GM23338 (cell line): ENCODE results near the gene ITIH4. TPM values are rescaled to one million over a fixed set of nuclear protein-coding genes. Genes with fewer than 3 reads are reported as not detected.

ENCODE experiments used
- ATAC-seq: fragments of 200-7000 bp; cut with Tn5 transposase; 3 replicates; pipeline ENCODE4 v1.9.1; 2020
- DNase-seq: peaks from one replicate; pipeline ENCODE4 v3.0.0-alpha.2; 2015; ENCODE audit warnings: low spot score
- H2AFZ ChIP-seq: fragments of 200-600 bp; sonication (generic); 2 replicates; pipeline ENCODE4 v1.8.0; 2016; ENCODE audit warnings: antibody characterized with exemption, mild to moderate bottlenecking, moderate library complexity
- H3F3A ChIP-seq: fragments of 200-600 bp; sonication (generic); replicated peaks from 2 replicates; pipeline ENCODE4 v1.8.0; 2017; ENCODE audit warnings: antibody characterized with exemption, mixed run types, low read depth
- H3K27ac ChIP-seq: fragments of 200-600 bp; sonication (generic); 2 replicates; pipeline ENCODE4 v1.6.1; 2016; ENCODE audit warnings: low read depth
- H3K27me3 ChIP-seq: fragments of 200-600 bp; sonication (generic); 2 replicates; pipeline ENCODE4 v1.8.0; 2016; ENCODE audit warnings: mild to moderate bottlenecking, mixed run types, moderate library complexity; ENCODE audit not compliant: insufficient read depth
- H3K36me3 ChIP-seq: fragments of 200-600 bp; sonication (generic); 2 replicates; pipeline ENCODE4 v1.8.0; 2016; ENCODE audit warnings: mild to moderate bottlenecking; ENCODE audit not compliant: insufficient read depth
- H3K4me1 ChIP-seq: fragments of 200-600 bp; sonication (generic); 2 replicates; pipeline ENCODE4 v1.8.0; 2016; ENCODE audit warnings: mild to moderate bottlenecking, moderate library complexity; ENCODE audit not compliant: insufficient read depth
- H3K4me2 ChIP-seq: fragments of 200-600 bp; sonication (generic); 2 replicates; pipeline ENCODE4 v1.7.1; 2017; ENCODE audit warnings: mixed run types
- H3K4me3 ChIP-seq: fragments of 200-600 bp; sonication (generic); 2 replicates; pipeline ENCODE4 v1.6.1; 2016; ENCODE audit warnings: mixed run types
- H3K79me2 ChIP-seq: fragments of 200-600 bp; sonication (generic); replicated peaks from 2 replicates; pipeline ENCODE4 v1.8.0; 2017; ENCODE audit warnings: mild to moderate bottlenecking; ENCODE audit not compliant: insufficient read depth
- H3K9me2 ChIP-seq: fragments of 200-600 bp; sonication (generic); 2 replicates; pipeline ENCODE4 v1.8.0; 2017; ENCODE audit not compliant: insufficient read depth
- H4K20me1 ChIP-seq: fragments of 200-600 bp; sonication (generic); replicated peaks from 2 replicates; pipeline ENCODE4 v1.8.0; 2017; ENCODE audit warnings: mild to moderate bottlenecking; ENCODE audit not compliant: insufficient read depth
- H3K27ac Mint-ChIP-seq: 2 replicates; pipeline ENCODE4 v1.8.0; 2020; ENCODE audit warnings: inconsistent platforms, mild to moderate bottlenecking, moderate library complexity, mixed read lengths
- H3K27me3 Mint-ChIP-seq: 3 replicates; pipeline ENCODE4 v1.8.0; 2022; ENCODE audit warnings: low read depth, mild to moderate bottlenecking, moderate library complexity, mixed read lengths, inconsistent platforms; ENCODE audit not compliant: insufficient read depth, poor library complexity
- H3K36me3 Mint-ChIP-seq: 3 replicates; pipeline ENCODE4 v1.8.0; 2021; ENCODE audit warnings: low read depth, mild to moderate bottlenecking, inconsistent platforms, moderate library complexity, mixed read lengths
- H3K4me1 Mint-ChIP-seq: 3 replicates; pipeline ENCODE4 v1.8.0; 2020; ENCODE audit warnings: mild to moderate bottlenecking, inconsistent platforms, mixed read lengths
- H3K4me3 Mint-ChIP-seq: 3 replicates; pipeline ENCODE4 v1.8.0; 2021; ENCODE audit warnings: moderate library complexity, mild to moderate bottlenecking, inconsistent platforms, mixed read lengths
- H3K9me3 Mint-ChIP-seq: 3 replicates; pipeline ENCODE4 v1.8.0; 2020; ENCODE audit warnings: moderate library complexity, mild to moderate bottlenecking, inconsistent platforms, mixed read lengths
- CREB1 ChIP-seq: fragments of 250-450 bp; sonication (Bioruptor Pico); IDR thresholded peaks from 2 replicates; pipeline ENCODE4 v1.5.0; 2020; ENCODE audit warnings: low read depth, mild to moderate bottlenecking, moderate library complexity
- EZH2 ChIP-seq: fragments of 200-600 bp; sonication (generic); IDR thresholded peaks from one replicate; pipeline ENCODE4 v1.8.0; 2017; ENCODE audit warnings: antibody characterized with exemption, mild to moderate bottlenecking, low read depth; ENCODE audit not compliant: unreplicated experiment
- EZH2phosphoT487 ChIP-seq: fragments of 200-600 bp; sonication (generic); IDR thresholded peaks from one replicate; pipeline ENCODE4 v1.8.1; 2018; ENCODE audit warnings: antibody characterized with exemption; ENCODE audit not compliant: unreplicated experiment
- JUNB ChIP-seq: IDR thresholded peaks from one replicate; pipeline ENCODE4 v1.6.1; 2016; ENCODE audit warnings: antibody characterized with exemption; ENCODE audit not compliant: unreplicated experiment
- NANOG ChIP-seq: IDR thresholded peaks from 2 replicates; pipeline ENCODE4 v1.6.1; 2016; ENCODE audit warnings: antibody characterized with exemption, borderline replicate concordance
- POLR2AphosphoS5 ChIP-seq: IDR thresholded peaks from 2 replicates; pipeline ENCODE4 v1.6.1; 2016; ENCODE audit warnings: antibody characterized with exemption, low read depth
- STAT1 ChIP-seq: IDR thresholded peaks from one replicate; pipeline ENCODE4 v1.6.1; 2016; ENCODE audit warnings: antibody characterized with exemption; ENCODE audit not compliant: unreplicated experiment
- ZNF114 ChIP-seq: fragments of 250-450 bp; sonication (Bioruptor Pico); IDR thresholded peaks from 2 replicates; pipeline ENCODE4 v1.5.0; 2020; ENCODE audit warnings: mild to moderate bottlenecking, moderate library complexity
- ZNF331 ChIP-seq: fragments of 250-450 bp; sonication (Bioruptor Pico); IDR thresholded peaks from 2 replicates; pipeline ENCODE4 v1.5.0; 2020; ENCODE audit warnings: low read depth, mild to moderate bottlenecking, moderate library complexity
- polyA plus RNA-seq: library from polyadenylated mRNA; unstranded; fragments of >200 nt; fragmentation: Nextera tagmentation; extraction: Ambion mirVana; gene quantifications from 2 replicates; pipeline ENCODE4 v1.2.1, GENCODE V29; 2016
- total RNA-seq: library from RNA; depleted of rRNA; stranded (reverse); fragments of >200 nt; shearing (Covaris generic); gene quantifications from 2 replicates; pipeline ENCODE4 v1.2.3, GENCODE V29; 2014
- TF ChIP-seq, protein P1 (sequence below): IDR thresholded peaks from one replicate; pipeline ENCODE4 v1.6.1; 2018; ENCODE audit warnings: antibody characterized with exemption; ENCODE audit not compliant: unreplicated experiment
- TF ChIP-seq, protein P2 (sequence below), 2 experiments: fragments of 200-600 bp in 1 of 2; sonication (generic) in 1 of 2; conservative IDR thresholded peaks; 2 replicates each; pipeline versions ENCODE4 v1.5.1 to v1.6.1; 2016 to 2017; ENCODE audit warnings: antibody characterized with exemption in 2 of 2, low read depth in 2 of 2, mild to moderate bottlenecking in 2 of 2, moderate library complexity in 1 of 2
- TF ChIP-seq, protein P3 (sequence below): IDR thresholded peaks from 2 replicates; pipeline ENCODE4 v1.6.1; 2016; ENCODE audit warnings: antibody characterized with exemption
- TF ChIP-seq, protein P4 (sequence below): fragments of 250-450 bp; sonication (Bioruptor Pico); IDR thresholded peaks from 2 replicates; pipeline ENCODE4 v1.5.0; 2020; ENCODE audit warnings: mild to moderate bottlenecking, moderate library complexity

Gene ITIH4
- total and polyA plus RNA-seq, 2 experiments from 2014 or later, result 0.82 to 1.4 TPM

DNA sequence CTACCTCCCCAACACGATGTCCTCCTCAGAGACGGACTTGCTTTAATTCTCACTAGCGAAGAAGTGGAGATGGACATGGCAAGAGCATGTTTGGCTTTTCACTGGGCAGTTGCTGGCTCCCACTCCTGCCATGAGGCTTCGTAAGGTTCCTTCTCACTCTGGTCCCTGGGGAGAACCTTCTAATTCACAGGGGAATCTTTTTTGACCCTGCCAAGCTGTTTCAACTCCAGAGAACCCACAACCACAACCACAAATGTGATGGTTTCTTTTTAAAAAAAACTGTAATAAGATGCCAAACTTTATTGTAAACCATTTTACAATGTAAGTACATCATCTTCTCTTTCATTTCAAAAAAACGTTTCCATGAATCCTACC lies 6.0 kb upstream of the ITIH4 start:
- Histone ChIP-seq H3K4me3 (no peak overlapping the region), H3F3A (no peaks in the 10 kb centered on the region), H3K4me2 (no peak overlapping the region), H3K36me3 (no peaks in the 10 kb centered on the region; the same call in 1 of the 2 replicates), H4K20me1 (no peaks in the 10 kb centered on the region), H3K4me1 (no peaks in the 10 kb centered on the region), H3K27ac (no peak overlapping the region), H3K9me2 (no peaks in the 10 kb centered on the region), H3K79me2 (no peaks in the 10 kb centered on the region), H3K27me3 (no peaks in the 10 kb centered on the region), H2AFZ (no peak overlapping the region)
- H3K36me3 Mint-ChIP-seq, result peaks cover 3% of the 10 kb centered on the region; the same call in 2 of the 3 replicates
- ATAC-seq (no peak), DNase-seq (no peak)
- H3K27me3 Mint-ChIP-seq, result peaks cover 16% of the 10 kb centered on the region
- TF ChIP-seq, protein P1, sequence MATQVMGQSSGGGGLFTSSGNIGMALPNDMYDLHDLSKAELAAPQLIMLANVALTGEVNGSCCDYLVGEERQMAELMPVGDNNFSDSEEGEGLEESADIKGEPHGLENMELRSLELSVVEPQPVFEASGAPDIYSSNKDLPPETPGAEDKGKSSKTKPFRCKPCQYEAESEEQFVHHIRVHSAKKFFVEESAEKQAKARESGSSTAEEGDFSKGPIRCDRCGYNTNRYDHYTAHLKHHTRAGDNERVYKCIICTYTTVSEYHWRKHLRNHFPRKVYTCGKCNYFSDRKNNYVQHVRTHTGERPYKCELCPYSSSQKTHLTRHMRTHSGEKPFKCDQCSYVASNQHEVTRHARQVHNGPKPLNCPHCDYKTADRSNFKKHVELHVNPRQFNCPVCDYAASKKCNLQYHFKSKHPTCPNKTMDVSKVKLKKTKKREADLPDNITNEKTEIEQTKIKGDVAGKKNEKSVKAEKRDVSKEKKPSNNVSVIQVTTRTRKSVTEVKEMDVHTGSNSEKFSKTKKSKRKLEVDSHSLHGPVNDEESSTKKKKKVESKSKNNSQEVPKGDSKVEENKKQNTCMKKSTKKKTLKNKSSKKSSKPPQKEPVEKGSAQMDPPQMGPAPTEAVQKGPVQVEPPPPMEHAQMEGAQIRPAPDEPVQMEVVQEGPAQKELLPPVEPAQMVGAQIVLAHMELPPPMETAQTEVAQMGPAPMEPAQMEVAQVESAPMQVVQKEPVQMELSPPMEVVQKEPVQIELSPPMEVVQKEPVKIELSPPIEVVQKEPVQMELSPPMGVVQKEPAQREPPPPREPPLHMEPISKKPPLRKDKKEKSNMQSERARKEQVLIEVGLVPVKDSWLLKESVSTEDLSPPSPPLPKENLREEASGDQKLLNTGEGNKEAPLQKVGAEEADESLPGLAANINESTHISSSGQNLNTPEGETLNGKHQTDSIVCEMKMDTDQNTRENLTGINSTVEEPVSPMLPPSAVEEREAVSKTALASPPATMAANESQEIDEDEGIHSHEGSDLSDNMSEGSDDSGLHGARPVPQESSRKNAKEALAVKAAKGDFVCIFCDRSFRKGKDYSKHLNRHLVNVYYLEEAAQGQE, result no peak
- TF ChIP-seq, protein P2, sequence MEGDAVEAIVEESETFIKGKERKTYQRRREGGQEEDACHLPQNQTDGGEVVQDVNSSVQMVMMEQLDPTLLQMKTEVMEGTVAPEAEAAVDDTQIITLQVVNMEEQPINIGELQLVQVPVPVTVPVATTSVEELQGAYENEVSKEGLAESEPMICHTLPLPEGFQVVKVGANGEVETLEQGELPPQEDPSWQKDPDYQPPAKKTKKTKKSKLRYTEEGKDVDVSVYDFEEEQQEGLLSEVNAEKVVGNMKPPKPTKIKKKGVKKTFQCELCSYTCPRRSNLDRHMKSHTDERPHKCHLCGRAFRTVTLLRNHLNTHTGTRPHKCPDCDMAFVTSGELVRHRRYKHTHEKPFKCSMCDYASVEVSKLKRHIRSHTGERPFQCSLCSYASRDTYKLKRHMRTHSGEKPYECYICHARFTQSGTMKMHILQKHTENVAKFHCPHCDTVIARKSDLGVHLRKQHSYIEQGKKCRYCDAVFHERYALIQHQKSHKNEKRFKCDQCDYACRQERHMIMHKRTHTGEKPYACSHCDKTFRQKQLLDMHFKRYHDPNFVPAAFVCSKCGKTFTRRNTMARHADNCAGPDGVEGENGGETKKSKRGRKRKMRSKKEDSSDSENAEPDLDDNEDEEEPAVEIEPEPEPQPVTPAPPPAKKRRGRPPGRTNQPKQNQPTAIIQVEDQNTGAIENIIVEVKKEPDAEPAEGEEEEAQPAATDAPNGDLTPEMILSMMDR (conservative IDR thresholded peaks at IDR 0.05; ENCODE audit: low read depth in 2 of 2), result no peak
- TF ChIP-seq POLR2AphosphoS5 (no peak), ZNF331 (CRISPR knock-in tag) (no peak), EZH2phosphoT487 (no peak), JUNB (no peak), STAT1 (no peak), ZNF114 (no peak), NANOG (no peak), CREB1 (CRISPR knock-in tag) (no peak), EZH2 (no peak)
- TF ChIP-seq, protein P3, sequence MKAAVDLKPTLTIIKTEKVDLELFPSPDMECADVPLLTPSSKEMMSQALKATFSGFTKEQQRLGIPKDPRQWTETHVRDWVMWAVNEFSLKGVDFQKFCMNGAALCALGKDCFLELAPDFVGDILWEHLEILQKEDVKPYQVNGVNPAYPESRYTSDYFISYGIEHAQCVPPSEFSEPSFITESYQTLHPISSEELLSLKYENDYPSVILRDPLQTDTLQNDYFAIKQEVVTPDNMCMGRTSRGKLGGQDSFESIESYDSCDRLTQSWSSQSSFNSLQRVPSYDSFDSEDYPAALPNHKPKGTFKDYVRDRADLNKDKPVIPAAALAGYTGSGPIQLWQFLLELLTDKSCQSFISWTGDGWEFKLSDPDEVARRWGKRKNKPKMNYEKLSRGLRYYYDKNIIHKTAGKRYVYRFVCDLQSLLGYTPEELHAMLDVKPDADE, result no peak
- TF ChIP-seq, protein P4, sequence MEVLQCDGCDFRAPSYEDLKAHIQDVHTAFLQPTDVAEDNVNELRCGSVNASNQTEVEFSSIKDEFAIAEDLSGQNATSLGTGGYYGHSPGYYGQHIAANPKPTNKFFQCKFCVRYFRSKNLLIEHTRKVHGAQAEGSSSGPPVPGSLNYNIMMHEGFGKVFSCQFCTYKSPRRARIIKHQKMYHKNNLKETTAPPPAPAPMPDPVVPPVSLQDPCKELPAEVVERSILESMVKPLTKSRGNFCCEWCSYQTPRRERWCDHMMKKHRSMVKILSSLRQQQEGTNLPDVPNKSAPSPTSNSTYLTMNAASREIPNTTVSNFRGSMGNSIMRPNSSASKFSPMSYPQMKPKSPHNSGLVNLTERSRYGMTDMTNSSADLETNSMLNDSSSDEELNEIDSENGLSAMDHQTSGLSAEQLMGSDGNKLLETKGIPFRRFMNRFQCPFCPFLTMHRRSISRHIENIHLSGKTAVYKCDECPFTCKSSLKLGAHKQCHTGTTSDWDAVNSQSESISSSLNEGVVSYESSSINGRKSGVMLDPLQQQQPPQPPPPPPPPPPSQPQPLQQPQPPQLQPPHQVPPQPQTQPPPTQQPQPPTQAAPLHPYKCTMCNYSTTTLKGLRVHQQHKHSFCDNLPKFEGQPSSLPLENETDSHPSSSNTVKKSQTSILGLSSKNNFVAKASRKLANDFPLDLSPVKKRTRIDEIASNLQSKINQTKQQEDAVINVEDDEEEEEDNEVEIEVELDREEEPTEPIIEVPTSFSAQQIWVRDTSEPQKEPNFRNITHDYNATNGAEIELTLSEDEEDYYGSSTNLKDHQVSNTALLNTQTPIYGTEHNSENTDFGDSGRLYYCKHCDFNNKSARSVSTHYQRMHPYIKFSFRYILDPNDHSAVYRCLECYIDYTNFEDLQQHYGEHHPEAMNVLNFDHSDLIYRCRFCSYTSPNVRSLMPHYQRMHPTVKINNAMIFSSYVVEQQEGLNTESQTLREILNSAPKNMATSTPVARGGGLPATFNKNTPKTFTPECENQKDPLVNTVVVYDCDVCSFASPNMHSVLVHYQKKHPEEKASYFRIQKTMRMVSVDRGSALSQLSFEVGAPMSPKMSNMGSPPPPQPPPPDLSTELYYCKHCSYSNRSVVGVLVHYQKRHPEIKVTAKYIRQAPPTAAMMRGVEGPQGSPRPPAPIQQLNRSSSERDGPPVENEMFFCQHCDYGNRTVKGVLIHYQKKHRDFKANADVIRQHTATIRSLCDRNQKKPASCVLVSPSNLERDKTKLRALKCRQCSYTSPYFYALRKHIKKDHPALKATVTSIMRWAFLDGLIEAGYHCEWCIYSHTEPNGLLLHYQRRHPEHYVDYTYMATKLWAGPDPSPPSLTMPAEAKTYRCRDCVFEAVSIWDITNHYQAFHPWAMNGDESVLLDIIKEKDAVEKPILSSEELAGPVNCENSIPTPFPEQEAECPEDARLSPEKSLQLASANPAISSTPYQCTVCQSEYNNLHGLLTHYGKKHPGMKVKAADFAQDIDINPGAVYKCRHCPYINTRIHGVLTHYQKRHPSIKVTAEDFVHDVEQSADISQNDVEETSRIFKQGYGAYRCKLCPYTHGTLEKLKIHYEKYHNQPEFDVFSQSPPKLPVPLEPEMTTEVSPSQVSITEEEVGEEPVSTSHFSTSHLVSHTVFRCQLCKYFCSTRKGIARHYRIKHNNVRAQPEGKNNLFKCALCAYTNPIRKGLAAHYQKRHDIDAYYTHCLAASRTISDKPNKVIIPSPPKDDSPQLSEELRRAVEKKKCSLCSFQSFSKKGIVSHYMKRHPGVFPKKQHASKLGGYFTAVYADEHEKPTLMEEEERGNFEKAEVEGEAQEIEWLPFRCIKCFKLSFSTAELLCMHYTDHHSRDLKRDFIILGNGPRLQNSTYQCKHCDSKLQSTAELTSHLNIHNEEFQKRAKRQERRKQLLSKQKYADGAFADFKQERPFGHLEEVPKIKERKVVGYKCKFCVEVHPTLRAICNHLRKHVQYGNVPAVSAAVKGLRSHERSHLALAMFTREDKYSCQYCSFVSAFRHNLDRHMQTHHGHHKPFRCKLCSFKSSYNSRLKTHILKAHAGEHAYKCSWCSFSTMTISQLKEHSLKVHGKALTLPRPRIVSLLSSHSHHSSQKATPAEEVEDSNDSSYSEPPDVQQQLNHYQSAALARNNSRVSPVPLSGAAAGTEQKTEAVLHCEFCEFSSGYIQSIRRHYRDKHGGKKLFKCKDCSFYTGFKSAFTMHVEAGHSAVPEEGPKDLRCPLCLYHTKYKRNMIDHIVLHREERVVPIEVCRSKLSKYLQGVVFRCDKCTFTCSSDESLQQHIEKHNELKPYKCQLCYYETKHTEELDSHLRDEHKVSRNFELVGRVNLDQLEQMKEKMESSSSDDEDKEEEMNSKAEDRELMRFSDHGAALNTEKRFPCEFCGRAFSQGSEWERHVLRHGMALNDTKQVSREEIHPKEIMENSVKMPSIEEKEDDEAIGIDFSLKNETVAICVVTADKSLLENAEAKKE (CRISPR knock-in tag), result no peak
- no peak overlapping the region for H3K4me3 Mint-ChIP-seq
- H3K27ac Mint-ChIP-seq, result no peak overlapping the region
- no peaks in the 10 kb centered on the region for H3K9me3 Mint-ChIP-seq
- H3K4me1 Mint-ChIP-seq, result peaks cover 23% of the 10 kb centered on the region
